ENCODE measurements around the gene BTBD19.
A peak's percentile ranks its signal among the peaks of the same experiment; 100 is the strongest.

Gene BTBD19

GRCh38 chr1:44819196-44819607, 10.9 kb downstream of the BTBD19 start:
- Histone ChIP-seq H3K27ac (ENCODE audit: poor library complexity, severe bottlenecking) (peak overlapping the region; percentile 74), H3K36me3 (ENCODE audit: low read depth) (no peaks in the 10 kb centered on the region), H3K27me3 (ENCODE audit: insufficient read depth, poor library complexity, severe bottlenecking) (no peaks in the 10 kb centered on the region), H3K4me3 (ENCODE audit: severe bottlenecking) (peak overlapping the region; percentile 32), H3K9me3 (ENCODE audit: severe bottlenecking) (no peaks in the 10 kb centered on the region), H3K4me1 (ENCODE audit: insufficient read depth, poor library complexity, severe bottlenecking) (peaks cover 6% of the 10 kb centered on the region)
- ATAC-seq (ENCODE audit: low read depth): no peak
- DNase-seq (ENCODE audit: low spot score): no peak
- TF ChIP-seq, protein P1, sequence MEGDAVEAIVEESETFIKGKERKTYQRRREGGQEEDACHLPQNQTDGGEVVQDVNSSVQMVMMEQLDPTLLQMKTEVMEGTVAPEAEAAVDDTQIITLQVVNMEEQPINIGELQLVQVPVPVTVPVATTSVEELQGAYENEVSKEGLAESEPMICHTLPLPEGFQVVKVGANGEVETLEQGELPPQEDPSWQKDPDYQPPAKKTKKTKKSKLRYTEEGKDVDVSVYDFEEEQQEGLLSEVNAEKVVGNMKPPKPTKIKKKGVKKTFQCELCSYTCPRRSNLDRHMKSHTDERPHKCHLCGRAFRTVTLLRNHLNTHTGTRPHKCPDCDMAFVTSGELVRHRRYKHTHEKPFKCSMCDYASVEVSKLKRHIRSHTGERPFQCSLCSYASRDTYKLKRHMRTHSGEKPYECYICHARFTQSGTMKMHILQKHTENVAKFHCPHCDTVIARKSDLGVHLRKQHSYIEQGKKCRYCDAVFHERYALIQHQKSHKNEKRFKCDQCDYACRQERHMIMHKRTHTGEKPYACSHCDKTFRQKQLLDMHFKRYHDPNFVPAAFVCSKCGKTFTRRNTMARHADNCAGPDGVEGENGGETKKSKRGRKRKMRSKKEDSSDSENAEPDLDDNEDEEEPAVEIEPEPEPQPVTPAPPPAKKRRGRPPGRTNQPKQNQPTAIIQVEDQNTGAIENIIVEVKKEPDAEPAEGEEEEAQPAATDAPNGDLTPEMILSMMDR (IDR thresholded peaks at IDR 0.05; ENCODE audit: poor library complexity, severe bottlenecking): peak; percentile 21

DNA sequence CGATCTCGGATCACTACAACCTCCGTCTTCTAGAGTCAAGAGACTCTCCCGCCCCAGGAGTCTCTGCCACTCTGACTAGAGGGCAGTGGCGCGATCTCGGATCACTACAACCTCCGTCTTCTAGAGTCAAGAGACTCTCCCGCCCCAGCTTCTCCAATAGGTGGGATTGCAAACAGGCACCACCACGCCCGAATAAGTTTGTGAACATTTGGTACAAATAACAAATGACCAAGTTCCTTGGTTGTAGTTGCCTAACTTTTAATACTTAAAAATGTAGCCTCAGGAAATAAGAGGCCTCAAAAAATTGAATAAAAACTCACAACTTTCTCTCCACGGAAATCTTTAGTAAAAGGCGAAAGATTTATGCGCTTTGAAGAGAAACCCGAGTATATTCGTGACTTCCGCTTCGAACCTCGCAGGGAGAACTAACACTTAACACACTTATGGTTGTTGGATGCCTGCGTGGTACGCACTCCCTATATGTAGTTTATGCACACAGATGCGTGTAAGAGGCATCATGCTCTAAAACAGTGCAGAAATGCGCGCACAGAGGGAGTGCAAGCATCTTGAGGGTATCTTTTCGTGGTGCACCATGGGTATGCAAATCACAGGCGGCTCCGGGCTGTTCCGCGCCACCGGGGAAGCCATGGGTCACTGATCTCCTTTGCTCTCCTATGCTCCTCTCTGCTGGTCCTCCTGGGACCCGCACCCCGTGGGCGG, 11.4 kb downstream of the BTBD19 start:
- peak overlapping the region; percentile 74 for H3K27ac ChIP-seq (ENCODE audit: poor library complexity, severe bottlenecking)
- no peaks in the 10 kb centered on the region for H3K36me3 ChIP-seq (ENCODE audit: low read depth)
- peak; percentile 84 for ATAC-seq (ENCODE audit: low read depth)
- H3K4me3 ChIP-seq (ENCODE audit: severe bottlenecking): peak overlapping the region; percentile 32
- H3K4me1 ChIP-seq (ENCODE audit: insufficient read depth, poor library complexity, severe bottlenecking): peaks cover 5% of the 10 kb centered on the region
- no peaks in the 10 kb centered on the region for H3K27me3 ChIP-seq (ENCODE audit: insufficient read depth, poor library complexity, severe bottlenecking)
- peak; percentile 89 for DNase-seq (ENCODE audit: low spot score)
- no peaks in the 10 kb centered on the region for H3K9me3 ChIP-seq (ENCODE audit: severe bottlenecking)
- TF ChIP-seq, protein P1 (IDR thresholded peaks at IDR 0.05; ENCODE audit: poor library complexity, severe bottlenecking): peak; percentile 16

DNA sequence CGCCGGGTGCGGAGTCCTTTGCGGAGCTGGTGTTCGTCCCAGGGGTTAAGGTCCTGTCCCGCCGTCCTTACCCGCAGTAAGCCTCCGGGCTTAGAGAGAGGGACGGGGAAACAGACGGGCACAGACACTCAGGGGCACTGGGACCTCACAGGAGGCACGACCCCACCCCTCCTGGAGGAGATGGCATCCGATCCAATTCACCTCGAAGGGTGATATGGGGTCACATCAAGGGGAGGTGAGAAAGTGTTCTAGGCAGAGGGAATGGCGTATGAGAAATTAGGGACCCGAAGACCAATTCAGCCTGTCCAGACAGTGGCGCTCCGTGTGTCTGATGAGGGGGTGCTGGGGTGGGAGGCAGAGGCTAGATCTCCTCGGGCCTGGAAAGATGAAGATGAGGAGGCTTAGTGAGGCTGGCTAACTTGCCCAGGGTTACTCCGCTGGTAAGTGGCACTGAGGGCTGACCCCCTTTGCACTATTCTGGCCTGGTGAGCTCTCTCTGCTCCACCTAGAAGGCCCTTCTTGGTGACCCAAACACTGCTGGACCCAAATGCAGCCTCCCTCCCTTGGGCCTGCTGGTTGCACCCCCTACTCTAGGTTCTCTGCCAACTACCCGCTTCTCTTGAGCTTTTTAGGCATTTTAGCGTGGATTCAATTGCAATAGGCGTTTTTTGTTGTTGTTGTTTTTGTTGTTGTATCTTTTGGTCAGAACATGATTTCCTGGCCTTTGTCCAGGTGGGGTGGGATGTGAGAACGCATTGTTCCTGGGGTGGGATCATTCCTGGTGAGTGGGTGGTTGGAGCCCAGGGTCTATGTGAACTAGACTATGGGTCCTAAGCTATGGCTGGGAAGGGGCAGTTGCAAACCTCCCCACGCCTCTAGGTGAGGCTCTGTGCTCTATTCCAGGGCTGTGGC, 12.3 kb downstream of the BTBD19 start:
- Histone ChIP-seq H3K4me1 (ENCODE audit: insufficient read depth, poor library complexity, severe bottlenecking) (no peaks in the 10 kb centered on the region), H3K27me3 (ENCODE audit: insufficient read depth, poor library complexity, severe bottlenecking) (no peaks in the 10 kb centered on the region), H3K36me3 (ENCODE audit: low read depth) (no peaks in the 10 kb centered on the region), H3K9me3 (ENCODE audit: severe bottlenecking) (no peaks in the 10 kb centered on the region), H3K4me3 (ENCODE audit: severe bottlenecking) (peak overlapping the region; percentile 32), H3K27ac (ENCODE audit: poor library complexity, severe bottlenecking) (peak overlapping the region; percentile 74)
- no peak for DNase-seq (ENCODE audit: low spot score)
- no peak for ATAC-seq (ENCODE audit: low read depth)
- TF ChIP-seq, protein P1 (IDR thresholded peaks at IDR 0.05; ENCODE audit: poor library complexity, severe bottlenecking): no peak

- no peak for ATAC-seq (ENCODE audit: low read depth)
- Histone ChIP-seq H3K27ac (ENCODE audit: poor library complexity, severe bottlenecking) (no peak overlapping the region), H3K36me3 (ENCODE audit: low read depth) (no peaks in the 10 kb centered on the region), H3K9me3 (ENCODE audit: severe bottlenecking) (no peaks in the 10 kb centered on the region), H3K4me3 (ENCODE audit: severe bottlenecking) (no peak overlapping the region), H3K27me3 (ENCODE audit: insufficient read depth, poor library complexity, severe bottlenecking) (no peaks in the 10 kb centered on the region), H3K4me1 (ENCODE audit: insufficient read depth, poor library complexity, severe bottlenecking) (no peaks in the 10 kb centered on the region)
- TF ChIP-seq, protein P1 (IDR thresholded peaks at IDR 0.05; ENCODE audit: poor library complexity, severe bottlenecking): no peak
- DNase-seq (ENCODE audit: low spot score): no peak
These were observed 13.0 kb downstream of the BTBD19 start for GRCh38 chr1:44821240-44821715.

Measured in RWPE2 (cell line).